Measurements from ENCODE around the gene DCDC2. TPM values are rescaled to one million over a fixed set of nuclear protein-coding genes. Genes with fewer than 3 reads are reported as not detected.
"Not testable (repeated sequence)": the region's sequence is repeated elsewhere in the genome, so short reads cannot be mapped to it uniquely, and the experiment has no call there.

The DCDC2 gene
- total RNA-seq, 1 experiment from 2014 or later: 45.1 TPM

- no peak for TF ChIP-seq EZH2 (IDR thresholded peaks at IDR 0.05; ENCODE audit: borderline replicate concordance, low read depth, low read length, poor library complexity, severe bottlenecking)
- TF ChIP-seq, protein P1, sequence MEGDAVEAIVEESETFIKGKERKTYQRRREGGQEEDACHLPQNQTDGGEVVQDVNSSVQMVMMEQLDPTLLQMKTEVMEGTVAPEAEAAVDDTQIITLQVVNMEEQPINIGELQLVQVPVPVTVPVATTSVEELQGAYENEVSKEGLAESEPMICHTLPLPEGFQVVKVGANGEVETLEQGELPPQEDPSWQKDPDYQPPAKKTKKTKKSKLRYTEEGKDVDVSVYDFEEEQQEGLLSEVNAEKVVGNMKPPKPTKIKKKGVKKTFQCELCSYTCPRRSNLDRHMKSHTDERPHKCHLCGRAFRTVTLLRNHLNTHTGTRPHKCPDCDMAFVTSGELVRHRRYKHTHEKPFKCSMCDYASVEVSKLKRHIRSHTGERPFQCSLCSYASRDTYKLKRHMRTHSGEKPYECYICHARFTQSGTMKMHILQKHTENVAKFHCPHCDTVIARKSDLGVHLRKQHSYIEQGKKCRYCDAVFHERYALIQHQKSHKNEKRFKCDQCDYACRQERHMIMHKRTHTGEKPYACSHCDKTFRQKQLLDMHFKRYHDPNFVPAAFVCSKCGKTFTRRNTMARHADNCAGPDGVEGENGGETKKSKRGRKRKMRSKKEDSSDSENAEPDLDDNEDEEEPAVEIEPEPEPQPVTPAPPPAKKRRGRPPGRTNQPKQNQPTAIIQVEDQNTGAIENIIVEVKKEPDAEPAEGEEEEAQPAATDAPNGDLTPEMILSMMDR (conservative IDR thresholded peaks at IDR 0.05; ENCODE audit: low read depth, low read length): no peak
- no peak overlapping the region for H3K27ac ChIP-seq (ENCODE audit: low read depth, low read length, poor library complexity, severe bottlenecking)
- no peak for DNase-seq (ENCODE audit: low spot score)
- no peak overlapping the region for H3K4me3 ChIP-seq (ENCODE audit: low read depth, low read length, poor library complexity, severe bottlenecking)
- intact Hi-C loops (cut with micrococcal nuclease; ENCODE audit: unreplicated experiment): no loop called here
- no TSS peak for BruUV-seq (replicated peaks)
- ChIA-PET POLR2A (ENCODE audit: low non-redundant PET) (no interaction called here), CTCF (no interaction called here)
- no peaks in the 10 kb centered on the region for H3K9me3 ChIP-seq (ENCODE audit: low read depth, low read length, poor library complexity, severe bottlenecking)
- H3K36me3 ChIP-seq (ENCODE audit: insufficient read depth, low read length, poor library complexity, severe bottlenecking): no peaks in the 10 kb centered on the region
- H3K4me1 ChIP-seq (ENCODE audit: insufficient read depth, low read length, poor library complexity, severe bottlenecking): no peaks in the 10 kb centered on the region
- no peaks in the 10 kb centered on the region for H3K27me3 ChIP-seq (replicated peaks; ENCODE audit: insufficient read depth, low read depth, low read length, poor library complexity)
Observed at GRCh38 chr6:24145690-24146131, 212.1 kb downstream of the DCDC2 start.

DNA sequence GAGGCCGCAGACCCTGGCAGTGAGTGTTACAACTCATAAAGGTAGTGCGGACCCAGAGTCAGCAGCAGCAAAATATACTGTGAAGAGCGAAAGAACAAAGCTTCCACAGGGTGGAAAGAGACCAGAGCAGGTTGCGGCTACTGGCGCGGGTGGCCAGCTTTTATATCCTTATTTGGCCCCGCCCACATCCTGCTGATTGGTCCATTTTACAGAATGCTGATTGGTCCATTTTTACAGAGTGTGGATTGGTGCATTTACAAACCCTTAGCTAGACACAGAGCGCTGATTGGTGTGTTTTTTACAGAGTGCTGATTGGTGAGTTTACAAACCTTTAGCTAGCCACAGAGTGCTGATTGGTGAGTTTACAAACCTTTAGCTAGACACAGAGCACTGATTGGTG is 215.1 kb downstream of the DCDC2 start:
- intact Hi-C loops (cut with micrococcal nuclease; ENCODE audit: unreplicated experiment); H3K27me3 ChIP-seq (replicated peaks; ENCODE audit: insufficient read depth, low read depth, low read length, poor library complexity); BruUV-seq (replicated peaks); POLR2A ChIA-PET (ENCODE audit: low non-redundant PET); H3K36me3 ChIP-seq (ENCODE audit: insufficient read depth, low read length, poor library complexity, severe bottlenecking); H3K4me3 ChIP-seq (ENCODE audit: low read depth, low read length, poor library complexity, severe bottlenecking); DNase-seq (ENCODE audit: low spot score); H3K27ac ChIP-seq (ENCODE audit: low read depth, low read length, poor library complexity, severe bottlenecking); H3K9me3 ChIP-seq (ENCODE audit: low read depth, low read length, poor library complexity, severe bottlenecking); CTCF ChIA-PET; H3K4me1 ChIP-seq (ENCODE audit: insufficient read depth, low read length, poor library complexity, severe bottlenecking): not testable (repeated sequence)

DNA sequence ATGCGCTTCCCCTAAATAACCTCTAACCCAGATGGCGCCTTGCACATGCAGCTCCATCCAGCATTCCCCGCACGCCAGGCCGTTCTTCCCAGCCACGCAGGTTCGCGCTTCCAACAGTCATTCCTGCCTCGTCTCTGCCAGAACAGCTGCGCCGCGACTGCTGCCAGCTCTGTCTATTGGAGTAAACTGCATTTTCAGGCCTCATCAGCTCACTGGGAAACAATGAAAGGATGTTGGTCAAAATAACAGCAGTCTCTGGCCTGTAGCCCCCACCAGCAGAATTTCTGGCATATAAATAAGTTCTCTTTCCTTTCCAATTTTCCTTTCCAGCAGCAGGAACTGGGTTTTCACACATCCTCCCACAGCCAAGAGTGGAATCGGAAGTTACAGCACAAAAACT is 217.3 kb downstream of the DCDC2 start:
- intact Hi-C loops (cut with micrococcal nuclease; ENCODE audit: unreplicated experiment): no loop called here
- ChIA-PET CTCF (no interaction called here), POLR2A (ENCODE audit: low non-redundant PET) (no interaction called here)
- H3K27me3 ChIP-seq (replicated peaks; ENCODE audit: insufficient read depth, low read depth, low read length, poor library complexity): no peaks in the 10 kb centered on the region
- H3K36me3 ChIP-seq (ENCODE audit: insufficient read depth, low read length, poor library complexity, severe bottlenecking): no peaks in the 10 kb centered on the region
- no peaks in the 10 kb centered on the region for H3K9me3 ChIP-seq (ENCODE audit: low read depth, low read length, poor library complexity, severe bottlenecking)
- H3K4me3 ChIP-seq (ENCODE audit: low read depth, low read length, poor library complexity, severe bottlenecking): no peak overlapping the region
- TF ChIP-seq, protein P1 (conservative IDR thresholded peaks at IDR 0.05; ENCODE audit: low read depth, low read length): no peak
- TF ChIP-seq EZH2 (IDR thresholded peaks at IDR 0.05; ENCODE audit: borderline replicate concordance, low read depth, low read length, poor library complexity, severe bottlenecking): no peak
- no TSS peak for BruUV-seq (replicated peaks)
- H3K4me1 ChIP-seq (ENCODE audit: insufficient read depth, low read length, poor library complexity, severe bottlenecking): no peaks in the 10 kb centered on the region
- no peak overlapping the region for H3K27ac ChIP-seq (ENCODE audit: low read depth, low read length, poor library complexity, severe bottlenecking)
- no peak for DNase-seq (ENCODE audit: low spot score)

DNA sequence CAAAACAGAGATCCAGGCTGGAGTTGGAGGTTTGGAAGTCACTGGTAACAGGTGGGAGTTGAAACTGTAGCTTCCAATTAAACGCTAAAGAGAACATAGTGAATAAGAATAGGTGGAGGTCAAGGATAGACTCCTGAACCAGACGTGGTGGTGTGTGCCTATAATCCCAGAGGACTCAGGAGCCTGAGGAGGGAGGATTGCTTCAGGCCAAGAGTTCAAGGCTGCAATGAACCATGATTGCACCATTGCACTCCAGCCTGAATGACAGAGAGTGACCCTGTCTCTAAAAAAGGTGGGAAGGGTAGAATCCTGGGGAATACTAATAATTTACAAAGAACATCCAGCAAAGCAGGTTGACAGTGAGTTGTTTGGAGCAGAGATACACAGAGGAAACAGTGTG is 218.2 kb downstream of the DCDC2 start:
- no TSS peak for BruUV-seq (replicated peaks)
- CTCF ChIA-PET: no interaction called here

More for the DNA sequence above, 218.2 kb downstream of the DCDC2 start:
- no peak for TF ChIP-seq EZH2 (IDR thresholded peaks at IDR 0.05; ENCODE audit: borderline replicate concordance, low read depth, low read length, poor library complexity, severe bottlenecking)
- TF ChIP-seq, protein P1 (conservative IDR thresholded peaks at IDR 0.05; ENCODE audit: low read depth, low read length): no peak
- Histone ChIP-seq H3K4me1 (ENCODE audit: insufficient read depth, low read length, poor library complexity, severe bottlenecking) (no peaks in the 10 kb centered on the region), H3K9me3 (ENCODE audit: low read depth, low read length, poor library complexity, severe bottlenecking) (no peaks in the 10 kb centered on the region), H3K27ac (ENCODE audit: low read depth, low read length, poor library complexity, severe bottlenecking) (no peak overlapping the region), H3K4me3 (ENCODE audit: low read depth, low read length, poor library complexity, severe bottlenecking) (no peak overlapping the region), H3K36me3 (ENCODE audit: insufficient read depth, low read length, poor library complexity, severe bottlenecking) (no peaks in the 10 kb centered on the region), H3K27me3 (replicated peaks; ENCODE audit: insufficient read depth, low read depth, low read length, poor library complexity) (no peaks in the 10 kb centered on the region)
- POLR2A ChIA-PET (ENCODE audit: low non-redundant PET): interaction anchor here (0.7 kb wide), 1 partner anchor 210 kb away, joined by 4 read pairs; no protein-coding TSS in a partner anchor
- intact Hi-C loops (cut with micrococcal nuclease; ENCODE audit: unreplicated experiment): no loop called here
- no peak for DNase-seq (ENCODE audit: low spot score)
